Prostate gland (tissue), 2 donors: ENCODE data around the gene TMEM38A. TPM values are rescaled to one million over a fixed set of nuclear protein-coding genes. Genes with fewer than 3 reads are reported as not detected.

Source experiments
- DNase-seq: peaks from one replicate; pipeline ENCODE4 v3.0.0-alpha.2; 2019; ENCODE audit warnings: low spot score
- H3K27ac ChIP-seq, 2 donors: fragments of 200-600 bp; sonication (generic); 2 replicates each; pipeline ENCODE4 v1.5.1; 2017 to 2019
- H3K27me3 ChIP-seq: fragments of 200-600 bp; sonication (generic); replicated peaks from 2 replicates; pipeline ENCODE4 v1.5.1; 2019; ENCODE audit not compliant: insufficient read depth
- H3K36me3 ChIP-seq, 2 donors: fragments of 200-600 bp; sonication (generic); 1 replicate in 1 of 2; 2 replicates in 1 of 2; pipeline versions ENCODE4 v1.5.1 to v1.8.1; 2017 to 2019
- H3K4me1 ChIP-seq: fragments of 200-600 bp; sonication (generic); replicated peaks from 2 replicates; pipeline ENCODE4 v1.5.1; 2019
- H3K4me3 ChIP-seq, 2 donors: fragments of 200-600 bp; sonication (generic); 2 replicates each; pipeline ENCODE4 v1.5.1; 2017 to 2019
- H3K9me3 ChIP-seq: fragments of 200-600 bp; sonication (generic); 2 replicates; pipeline ENCODE4 v1.5.1; 2017
- POLR2A ChIP-seq: fragments of 450-650 bp; IDR thresholded peaks from one replicate; pipeline ENCODE4 v1.6.1; 2016; ENCODE audit warnings: antibody characterized with exemption, mild to moderate bottlenecking
- POLR2AphosphoS5 ChIP-seq: sonication (generic); formaldehyde crosslinking; IDR thresholded peaks from one replicate; pipeline ENCODE4 v1.6.1; 2017; ENCODE audit warnings: antibody characterized with exemption
- WGBS: methylation state at CpG from one replicate; pipeline ENCODE4 v1.1.5; 2018; 5-methylcytosine and 5-hydroxymethylcytosine counted together
- intact Hi-C: fragments of 100-400 bp; cut with DNase I; formaldehyde crosslinking; loops from one replicate; pipeline ENCODE4 v1.14.2; 2022
- total RNA-seq, 2 donors: library from RNA; depleted of rRNA; stranded (reverse); fragments of >200 nt; gene quantifications; one replicate each; pipeline ENCODE4 v1.1.0, GENCODE V29; 2016
- TF ChIP-seq, protein P1 (sequence below), 4 experiments: fragments of 200-600 bp in 2 of 4; fragments of 450-650 bp in 2 of 4; sonication (generic) in 2 of 4; IDR thresholded peaks; 1 replicate in 3 of 4; 2 replicates in 1 of 4; pipeline ENCODE4 v1.5.1; 2016 to 2019; ENCODE audit warnings: antibody characterized with exemption in 4 of 4, mild to moderate bottlenecking in 2 of 4, moderate library complexity in 2 of 4

The TMEM38A gene
- total RNA-seq, 2 donors from 2014 or later = 11.7 to 20.6 TPM

DNA sequence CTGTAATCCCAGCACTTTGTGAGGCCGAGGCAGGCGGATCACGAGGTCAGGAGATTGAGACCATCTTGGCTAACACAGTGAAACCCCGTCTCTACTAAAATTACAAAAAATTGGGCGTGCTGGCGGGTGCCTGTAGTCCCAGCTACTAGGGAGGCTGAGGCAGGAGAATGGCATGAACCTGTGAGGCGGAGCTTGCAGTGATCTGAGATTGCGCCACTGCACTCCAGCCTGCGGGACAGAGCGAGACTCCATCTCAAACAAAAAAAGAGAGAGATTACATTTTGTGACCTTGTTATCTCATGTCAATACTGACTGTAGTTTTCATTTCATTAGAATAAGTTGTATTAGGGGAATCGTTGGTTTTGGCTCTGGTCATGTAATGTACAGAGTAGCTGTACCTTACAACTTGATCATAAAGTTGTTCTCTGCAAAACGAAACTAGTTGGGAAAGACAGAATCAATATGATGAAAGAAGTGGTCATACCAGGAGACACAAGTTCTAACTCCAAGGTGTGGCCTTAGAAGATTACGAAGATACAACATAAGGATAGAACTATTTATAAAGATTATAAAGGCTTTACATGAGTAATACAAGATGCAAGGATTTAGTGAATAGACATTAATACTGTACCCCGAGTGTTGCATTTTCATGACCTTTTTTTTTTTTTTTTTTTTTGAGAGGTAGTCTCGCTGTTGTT lies 15.3 kb downstream of the TMEM38A start:
- Histone ChIP-seq H3K9me3 (no peaks in the 10 kb centered on the region), H3K36me3 (peaks cover 0 to 9% of the 10 kb centered on the region in 2 donors), H3K27ac (no peak overlapping the region), H3K4me1 (no peaks in the 10 kb centered on the region), H3K4me3 (no peak overlapping the region), H3K27me3 (no peaks in the 10 kb centered on the region)
- 86% methylated on average over 15 of the region's 15 CpGs for WGBS
- DNase-seq = no peak
- no peak for TF ChIP-seq POLR2A
- TF ChIP-seq, protein P1, sequence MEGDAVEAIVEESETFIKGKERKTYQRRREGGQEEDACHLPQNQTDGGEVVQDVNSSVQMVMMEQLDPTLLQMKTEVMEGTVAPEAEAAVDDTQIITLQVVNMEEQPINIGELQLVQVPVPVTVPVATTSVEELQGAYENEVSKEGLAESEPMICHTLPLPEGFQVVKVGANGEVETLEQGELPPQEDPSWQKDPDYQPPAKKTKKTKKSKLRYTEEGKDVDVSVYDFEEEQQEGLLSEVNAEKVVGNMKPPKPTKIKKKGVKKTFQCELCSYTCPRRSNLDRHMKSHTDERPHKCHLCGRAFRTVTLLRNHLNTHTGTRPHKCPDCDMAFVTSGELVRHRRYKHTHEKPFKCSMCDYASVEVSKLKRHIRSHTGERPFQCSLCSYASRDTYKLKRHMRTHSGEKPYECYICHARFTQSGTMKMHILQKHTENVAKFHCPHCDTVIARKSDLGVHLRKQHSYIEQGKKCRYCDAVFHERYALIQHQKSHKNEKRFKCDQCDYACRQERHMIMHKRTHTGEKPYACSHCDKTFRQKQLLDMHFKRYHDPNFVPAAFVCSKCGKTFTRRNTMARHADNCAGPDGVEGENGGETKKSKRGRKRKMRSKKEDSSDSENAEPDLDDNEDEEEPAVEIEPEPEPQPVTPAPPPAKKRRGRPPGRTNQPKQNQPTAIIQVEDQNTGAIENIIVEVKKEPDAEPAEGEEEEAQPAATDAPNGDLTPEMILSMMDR (IDR thresholded peaks at IDR 0.05) = no peak
- TF ChIP-seq POLR2AphosphoS5 = no peak
- intact Hi-C loops = no loop called here

DNA sequence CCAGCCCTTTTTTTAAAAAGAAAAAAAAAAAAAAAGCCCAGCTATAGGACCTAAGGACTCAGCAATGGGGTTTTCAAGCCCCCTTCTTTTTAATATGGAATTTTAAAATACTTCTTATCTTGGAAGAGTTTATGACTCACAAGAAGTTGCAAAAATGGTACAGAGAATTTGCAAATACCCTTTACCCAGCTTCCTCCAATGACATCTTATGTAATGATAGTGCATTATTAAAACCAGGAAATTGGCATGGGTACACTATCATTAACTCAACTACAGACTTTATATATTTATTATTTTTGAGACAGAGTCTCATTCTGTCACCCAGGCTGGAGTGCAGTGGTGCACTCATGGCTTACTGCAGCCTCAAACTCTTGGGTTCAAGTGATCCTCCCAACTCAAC lies 16.1 kb downstream of the TMEM38A start:
- DNase-seq = no peak
- Histone ChIP-seq H3K4me1 (no peaks in the 10 kb centered on the region), H3K27ac (no peak overlapping the region), H3K9me3 (no peaks in the 10 kb centered on the region), H3K4me3 (no peak overlapping the region), H3K27me3 (no peaks in the 10 kb centered on the region), H3K36me3 (peaks cover 0 to 9% of the 10 kb centered on the region in 2 donors)
- TF ChIP-seq POLR2A (no peak), POLR2AphosphoS5 (no peak)
- TF ChIP-seq, protein P1 (IDR thresholded peaks at IDR 0.05) = no peak
- intact Hi-C loops = no loop called here

DNA sequence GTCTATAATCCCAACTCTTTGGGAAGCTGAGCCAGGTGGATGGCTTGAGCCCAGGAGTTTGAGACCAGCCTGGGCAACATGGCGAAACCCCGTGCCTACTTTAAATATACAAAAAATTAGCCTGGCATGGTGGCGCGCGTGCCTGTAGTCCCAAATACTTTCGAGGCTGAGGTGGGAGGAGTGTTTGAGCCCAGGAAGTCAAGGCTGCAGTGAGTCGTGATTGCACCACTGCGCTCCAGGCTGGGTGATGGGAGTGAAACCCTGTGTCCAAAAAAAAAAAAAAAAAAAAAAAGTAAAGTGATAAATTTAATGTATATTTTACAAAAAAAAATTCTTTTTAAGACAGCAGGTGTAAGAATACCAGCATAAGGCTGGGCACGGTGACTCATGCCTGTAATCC lies 17.6 kb downstream of the TMEM38A start:
- Histone ChIP-seq H3K27me3 (no peaks in the 10 kb centered on the region), H3K4me3 (no peak overlapping the region), H3K27ac (no peak overlapping the region), H3K4me1 (no peaks in the 10 kb centered on the region), H3K9me3 (no peaks in the 10 kb centered on the region), H3K36me3 (peaks cover 0 to 9% of the 10 kb centered on the region in 2 donors)
- intact Hi-C loops = no loop called here
- 91% methylated on average over 9 of the region's 9 CpGs for WGBS
- TF ChIP-seq POLR2A (no peak), POLR2AphosphoS5 (no peak)
- TF ChIP-seq, protein P1 (IDR thresholded peaks at IDR 0.05) = no peak
- no peak for DNase-seq

DNA sequence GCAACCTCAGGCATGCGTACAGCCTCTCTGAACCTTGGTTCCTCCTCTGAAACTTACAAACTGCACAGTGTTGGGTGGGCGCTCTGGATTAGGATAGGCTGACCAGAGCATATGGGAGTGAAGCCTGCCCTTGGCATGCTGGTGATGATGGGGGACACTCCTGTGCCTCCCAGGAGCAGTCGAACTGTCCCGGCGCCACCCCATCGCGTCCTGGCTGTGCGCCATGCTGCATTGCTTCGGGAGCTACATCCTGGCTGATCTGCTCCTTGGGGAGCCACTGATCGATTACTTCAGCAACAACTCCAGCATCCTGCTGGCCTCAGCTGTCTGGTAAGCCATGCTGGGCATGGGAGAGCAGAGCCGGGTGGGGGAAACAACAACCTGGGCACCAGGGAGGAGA lies 18.9 kb downstream of the TMEM38A start:
- Histone ChIP-seq H3K27me3 (no peaks in the 10 kb centered on the region), H3K9me3 (no peaks in the 10 kb centered on the region), H3K4me1 (no peaks in the 10 kb centered on the region), H3K4me3 (no peak overlapping the region), H3K36me3 (peaks cover 0 to 9% of the 10 kb centered on the region in 2 donors), H3K27ac (no peak overlapping the region)
- DNase-seq = no peak
- intact Hi-C loops = no loop called here
- WGBS = 97% methylated on average over 11 of the region's 11 CpGs
- TF ChIP-seq POLR2AphosphoS5 (no peak), POLR2A (no peak)
- TF ChIP-seq, protein P1 (IDR thresholded peaks at IDR 0.05) = no peak

DNA sequence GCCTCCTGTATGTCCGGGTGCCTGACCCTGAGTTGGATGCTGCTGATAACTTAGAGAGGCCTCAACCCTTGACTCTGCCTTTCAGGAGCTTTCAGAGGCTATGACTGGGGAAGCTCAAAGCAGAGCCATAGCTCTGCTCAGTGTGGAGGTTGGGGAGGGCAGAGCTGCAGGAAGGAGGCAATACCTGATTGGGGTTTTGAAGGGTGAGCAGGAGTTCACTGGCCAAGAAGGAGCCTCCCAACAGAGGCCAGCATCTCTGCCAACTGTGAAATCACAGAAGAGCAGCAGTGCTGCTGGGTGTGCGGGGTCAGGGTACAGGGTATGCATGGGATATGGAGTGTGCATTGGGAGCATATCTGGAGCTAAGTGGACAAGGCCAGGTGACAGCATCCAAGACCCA lies 21.6 kb downstream of the TMEM38A start:
- peaks cover 0 to 9% of the 10 kb centered on the region in 2 donors for H3K36me3 ChIP-seq
- no peak overlapping the region for H3K27ac ChIP-seq
- intact Hi-C loops = no loop called here
- H3K4me3 ChIP-seq = no peak overlapping the region
- no peaks in the 10 kb centered on the region for H3K27me3 ChIP-seq
- no peaks in the 10 kb centered on the region for H3K4me1 ChIP-seq
- no peaks in the 10 kb centered on the region for H3K9me3 ChIP-seq
- WGBS = 92% methylated on average over 1 of the region's 2 CpGs
- DNase-seq = no peak
- TF ChIP-seq, protein P1 (IDR thresholded peaks at IDR 0.05) = no peak
- TF ChIP-seq POLR2AphosphoS5 (no peak), POLR2A (no peak)
